ENCODE measurements around the gene VAX1.

GRCh38 chr10:117166418-117167345, 28.6 kb upstream of the VAX1 start:
- TF ChIP-seq, protein P1, sequence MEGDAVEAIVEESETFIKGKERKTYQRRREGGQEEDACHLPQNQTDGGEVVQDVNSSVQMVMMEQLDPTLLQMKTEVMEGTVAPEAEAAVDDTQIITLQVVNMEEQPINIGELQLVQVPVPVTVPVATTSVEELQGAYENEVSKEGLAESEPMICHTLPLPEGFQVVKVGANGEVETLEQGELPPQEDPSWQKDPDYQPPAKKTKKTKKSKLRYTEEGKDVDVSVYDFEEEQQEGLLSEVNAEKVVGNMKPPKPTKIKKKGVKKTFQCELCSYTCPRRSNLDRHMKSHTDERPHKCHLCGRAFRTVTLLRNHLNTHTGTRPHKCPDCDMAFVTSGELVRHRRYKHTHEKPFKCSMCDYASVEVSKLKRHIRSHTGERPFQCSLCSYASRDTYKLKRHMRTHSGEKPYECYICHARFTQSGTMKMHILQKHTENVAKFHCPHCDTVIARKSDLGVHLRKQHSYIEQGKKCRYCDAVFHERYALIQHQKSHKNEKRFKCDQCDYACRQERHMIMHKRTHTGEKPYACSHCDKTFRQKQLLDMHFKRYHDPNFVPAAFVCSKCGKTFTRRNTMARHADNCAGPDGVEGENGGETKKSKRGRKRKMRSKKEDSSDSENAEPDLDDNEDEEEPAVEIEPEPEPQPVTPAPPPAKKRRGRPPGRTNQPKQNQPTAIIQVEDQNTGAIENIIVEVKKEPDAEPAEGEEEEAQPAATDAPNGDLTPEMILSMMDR (IDR thresholded peaks at IDR 0.05) = no peak
- TF ChIP-seq FOSL2 (IDR thresholded peaks at IDR 0.05; ENCODE audit: borderline replicate concordance, low read depth) (no peak), MAX (IDR thresholded peaks at IDR 0.05; ENCODE audit: low read depth) (no peak), RXRA (IDR thresholded peaks at IDR 0.05; ENCODE audit: borderline replicate concordance, low read depth) (no peak), RAD21 (IDR thresholded peaks at IDR 0.05; ENCODE audit: low read length) (no peak), SIN3A (IDR thresholded peaks at IDR 0.05; ENCODE audit: borderline replicate concordance, low read depth, low read length) (no peak), NFIC (IDR thresholded peaks at IDR 0.05; ENCODE audit: borderline replicate concordance) (no peak), EP300 (IDR thresholded peaks at IDR 0.05; ENCODE audit: borderline replicate concordance in 1 of 2, low read depth in 1 of 2, low read length in 1 of 2) (no peak), POLR2AphosphoS5 (IDR thresholded peaks at IDR 0.05; ENCODE audit: low read depth, low read length) (no peak)

All from SK-N-SH (cell line).